Measurements from ENCODE around the gene RPS6KA2. TPM values are rescaled to one million over a fixed set of nuclear protein-coding genes. Genes with fewer than 3 reads are reported as not detected.
"Not testable (repeated sequence)": the region's sequence is repeated elsewhere in the genome, so short reads cannot be mapped to it uniquely, and the experiment has no call there.

RPS6KA2 gene
- total RNA-seq, 4 donors from 2014 or later: 22.7 to 55.9 (median 40.6) TPM

DNA sequence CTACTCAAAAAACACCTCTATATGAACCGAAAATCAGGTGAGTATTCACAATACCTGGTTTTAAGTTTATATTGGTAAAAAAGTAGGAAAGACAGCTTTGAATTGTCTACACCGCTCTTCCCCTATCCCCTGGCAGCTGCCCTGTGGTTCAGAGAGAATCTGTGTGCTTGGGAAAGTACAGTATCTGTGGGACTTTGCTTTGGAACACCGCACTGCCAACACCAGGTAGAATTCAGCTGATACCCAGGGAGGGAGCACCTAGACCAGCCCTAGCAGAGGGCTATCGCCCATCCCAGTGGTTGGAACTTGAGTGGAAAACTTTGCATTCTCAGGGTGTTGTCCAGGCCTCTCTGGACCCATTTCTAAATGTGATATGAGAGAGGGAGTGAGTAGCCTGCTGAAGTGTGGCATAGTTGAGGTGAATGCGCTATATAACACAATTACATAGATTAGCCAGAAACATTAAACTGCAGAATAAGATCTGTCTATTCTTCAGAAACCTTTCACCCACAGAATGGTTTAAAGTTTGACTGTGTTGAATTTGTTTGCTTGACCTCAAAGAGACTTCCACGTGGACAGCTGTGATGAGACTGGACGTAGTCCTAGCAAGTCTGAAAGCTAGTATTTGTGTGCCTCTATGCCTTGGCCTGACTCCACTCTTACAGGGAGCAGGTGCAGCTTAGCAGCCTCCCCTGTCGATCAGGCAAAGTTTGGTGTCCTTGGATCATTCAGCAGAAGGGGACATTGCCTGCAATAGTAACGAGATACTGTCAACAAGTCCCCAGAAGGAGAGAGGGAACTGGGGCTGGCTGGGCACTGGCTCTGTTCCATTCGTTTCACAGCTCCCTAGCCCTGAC, 232.8 kb downstream of the RPS6KA2 start:
- WGBS, 2 donors: 79 to 83% methylated on average over 10 of the region's 10 CpGs
- intact Hi-C loops (cut with DNase I; ENCODE audit: low total_unique reads): no loop called here

DNA sequence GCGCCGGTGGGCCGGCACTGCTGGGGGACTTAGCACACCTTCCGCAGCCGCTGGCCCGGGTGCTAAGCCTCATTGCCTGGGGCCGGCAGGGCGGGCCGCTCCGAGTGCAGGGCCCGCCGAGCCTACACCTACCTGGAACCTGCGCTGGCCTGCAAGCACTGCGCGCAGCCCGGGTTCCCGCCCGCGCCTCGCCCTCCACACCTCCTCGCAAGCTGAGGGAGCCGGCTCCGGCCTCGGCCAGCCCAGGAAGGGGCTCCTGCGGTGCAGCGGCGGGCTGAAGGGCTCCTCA, 233.6 kb downstream of the RPS6KA2 start:
- no peak overlapping the region for H3K4me3 ChIP-seq (ENCODE audit: low read depth, poor library complexity, severe bottlenecking)
- WGBS, 2 donors: 83 to 85% methylated on average over 18 to 25 of the region's 27 CpGs
- DNase-seq (ENCODE audit: low spot score in 2 of 2): no peak
- TF ChIP-seq, protein P1, sequence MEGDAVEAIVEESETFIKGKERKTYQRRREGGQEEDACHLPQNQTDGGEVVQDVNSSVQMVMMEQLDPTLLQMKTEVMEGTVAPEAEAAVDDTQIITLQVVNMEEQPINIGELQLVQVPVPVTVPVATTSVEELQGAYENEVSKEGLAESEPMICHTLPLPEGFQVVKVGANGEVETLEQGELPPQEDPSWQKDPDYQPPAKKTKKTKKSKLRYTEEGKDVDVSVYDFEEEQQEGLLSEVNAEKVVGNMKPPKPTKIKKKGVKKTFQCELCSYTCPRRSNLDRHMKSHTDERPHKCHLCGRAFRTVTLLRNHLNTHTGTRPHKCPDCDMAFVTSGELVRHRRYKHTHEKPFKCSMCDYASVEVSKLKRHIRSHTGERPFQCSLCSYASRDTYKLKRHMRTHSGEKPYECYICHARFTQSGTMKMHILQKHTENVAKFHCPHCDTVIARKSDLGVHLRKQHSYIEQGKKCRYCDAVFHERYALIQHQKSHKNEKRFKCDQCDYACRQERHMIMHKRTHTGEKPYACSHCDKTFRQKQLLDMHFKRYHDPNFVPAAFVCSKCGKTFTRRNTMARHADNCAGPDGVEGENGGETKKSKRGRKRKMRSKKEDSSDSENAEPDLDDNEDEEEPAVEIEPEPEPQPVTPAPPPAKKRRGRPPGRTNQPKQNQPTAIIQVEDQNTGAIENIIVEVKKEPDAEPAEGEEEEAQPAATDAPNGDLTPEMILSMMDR (IDR thresholded peaks at IDR 0.05): no peak
- TF ChIP-seq POLR2A (IDR thresholded peaks at IDR 0.05): no peak
- intact Hi-C loops (cut with DNase I; ENCODE audit: low total_unique reads): no loop called here

More for the DNA sequence above, 232.8 kb downstream of the RPS6KA2 start:
- TF ChIP-seq, protein P1 (IDR thresholded peaks at IDR 0.05): no peak
- no peak for TF ChIP-seq POLR2A (IDR thresholded peaks at IDR 0.05)
- no peak overlapping the region for H3K4me3 ChIP-seq (ENCODE audit: low read depth, poor library complexity, severe bottlenecking)
- no peak for DNase-seq (ENCODE audit: low spot score in 2 of 2)

DNA sequence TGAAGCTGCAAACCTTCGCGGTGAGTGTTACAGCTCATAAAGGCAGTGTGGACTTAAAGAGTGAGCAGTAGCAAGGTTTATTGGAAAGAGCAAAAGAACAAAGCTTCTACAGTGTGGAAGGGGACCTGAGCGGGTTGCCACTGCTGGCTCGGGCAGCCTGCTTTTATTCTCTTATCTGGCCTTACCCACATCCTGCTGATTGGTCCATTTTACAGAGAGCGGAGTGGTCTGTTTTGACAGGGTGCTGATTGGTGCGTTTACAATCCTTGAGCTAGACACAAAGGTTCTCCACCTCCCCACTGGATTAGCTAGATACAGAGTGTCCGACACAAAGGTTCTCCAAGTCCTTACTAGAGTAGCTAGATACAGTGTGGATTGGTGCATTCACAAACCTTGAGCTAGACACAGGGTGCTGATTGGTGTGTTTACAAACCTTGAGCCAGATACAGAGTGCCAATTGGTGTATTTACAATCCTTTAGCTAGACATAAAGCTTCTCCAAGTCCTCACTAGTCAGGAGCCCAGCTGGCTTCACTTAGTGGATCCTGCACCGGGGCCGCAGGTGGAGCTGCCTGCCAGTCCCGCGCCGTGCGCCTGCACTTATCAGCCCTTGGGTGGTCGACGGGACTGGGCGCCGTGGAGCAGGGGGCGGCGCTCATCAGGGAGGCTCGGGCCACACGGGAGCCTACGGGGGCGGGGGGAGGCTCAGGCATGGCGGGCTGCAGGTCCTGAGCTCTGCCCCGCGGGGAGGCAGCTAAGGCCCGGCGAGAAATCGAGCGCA, 234.1 kb downstream of the RPS6KA2 start:
- intact Hi-C loops (cut with DNase I; ENCODE audit: low total_unique reads); DNase-seq (ENCODE audit: low spot score in 2 of 2); H3K4me3 ChIP-seq (ENCODE audit: low read depth, poor library complexity, severe bottlenecking): not testable (repeated sequence)
- WGBS, 2 donors: 75 to 85% methylated on average over 23 to 30 of the region's 30 CpGs

DNA sequence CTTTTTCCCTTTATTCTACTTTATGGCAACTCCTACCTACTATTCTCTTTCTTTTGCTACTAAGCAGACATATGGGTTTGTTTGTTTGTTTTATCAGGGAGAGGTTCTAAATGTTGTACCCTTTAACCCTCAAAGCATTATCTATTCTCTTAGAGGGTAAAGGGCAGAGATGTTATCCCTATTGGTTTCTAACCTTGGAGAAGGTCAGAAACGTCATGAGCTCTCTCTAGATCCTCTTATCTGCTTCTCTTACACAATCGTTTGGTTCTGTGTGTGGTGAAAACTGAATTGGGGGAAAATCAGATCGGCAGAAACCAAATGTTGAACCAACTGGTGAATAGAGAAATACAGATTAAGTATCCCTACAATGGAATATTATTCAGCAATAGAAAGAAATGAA, 237.9 kb downstream of the RPS6KA2 start:
- H3K4me3 ChIP-seq (ENCODE audit: low read depth, poor library complexity, severe bottlenecking): no peak overlapping the region
- intact Hi-C loops (cut with DNase I; ENCODE audit: low total_unique reads): no loop called here
- DNase-seq (ENCODE audit: low spot score in 2 of 2): no peak
- no peak for TF ChIP-seq POLR2A (IDR thresholded peaks at IDR 0.05)
- 67 to 68% methylated on average over 3 of the region's 3 CpGs for WGBS, 2 donors

DNA sequence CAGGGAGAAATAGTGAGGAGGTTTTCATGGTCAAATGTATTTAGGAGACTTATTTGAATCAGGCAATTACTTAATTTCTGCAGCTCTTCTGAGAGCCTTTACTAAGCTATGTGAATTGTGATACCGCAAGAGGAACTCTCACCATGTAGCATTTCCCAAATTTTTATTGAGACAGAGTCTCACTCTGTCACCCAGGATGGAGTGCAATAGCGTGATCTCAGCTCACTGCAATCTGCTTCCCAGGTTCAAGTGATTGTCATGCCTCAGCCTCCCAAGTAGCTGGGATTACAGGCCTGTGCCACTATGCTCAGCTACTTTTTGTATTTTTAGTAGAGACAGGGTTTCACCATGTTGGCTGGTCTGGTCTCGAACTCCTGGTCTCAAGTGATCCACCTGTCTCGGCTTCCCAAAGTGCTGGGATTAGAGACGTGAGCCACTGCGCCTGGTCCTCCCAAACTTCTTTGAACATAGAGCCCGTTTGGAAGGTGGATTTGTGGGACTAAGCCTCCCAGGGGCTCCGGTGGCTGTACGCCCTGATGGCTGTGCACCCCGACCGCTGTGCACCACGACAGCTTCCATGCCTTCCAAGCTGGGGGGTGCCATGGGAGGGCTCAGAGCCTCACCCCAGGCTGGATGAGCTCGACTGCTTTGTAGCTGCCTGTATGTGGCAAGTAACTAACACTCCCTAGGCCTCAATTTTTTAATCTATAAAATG, 238.6 kb downstream of the RPS6KA2 start:
- H3K4me3 ChIP-seq (ENCODE audit: low read depth, poor library complexity, severe bottlenecking): no peak overlapping the region
- intact Hi-C loops (cut with DNase I; ENCODE audit: low total_unique reads): no loop called here
- TF ChIP-seq, protein P1 (IDR thresholded peaks at IDR 0.05): no peak
- TF ChIP-seq POLR2A (IDR thresholded peaks at IDR 0.05): no peak
- 95% methylated on average over 13 of the region's 13 CpGs for WGBS, 2 donors
- no peak for DNase-seq (ENCODE audit: low spot score in 2 of 2)

DNA sequence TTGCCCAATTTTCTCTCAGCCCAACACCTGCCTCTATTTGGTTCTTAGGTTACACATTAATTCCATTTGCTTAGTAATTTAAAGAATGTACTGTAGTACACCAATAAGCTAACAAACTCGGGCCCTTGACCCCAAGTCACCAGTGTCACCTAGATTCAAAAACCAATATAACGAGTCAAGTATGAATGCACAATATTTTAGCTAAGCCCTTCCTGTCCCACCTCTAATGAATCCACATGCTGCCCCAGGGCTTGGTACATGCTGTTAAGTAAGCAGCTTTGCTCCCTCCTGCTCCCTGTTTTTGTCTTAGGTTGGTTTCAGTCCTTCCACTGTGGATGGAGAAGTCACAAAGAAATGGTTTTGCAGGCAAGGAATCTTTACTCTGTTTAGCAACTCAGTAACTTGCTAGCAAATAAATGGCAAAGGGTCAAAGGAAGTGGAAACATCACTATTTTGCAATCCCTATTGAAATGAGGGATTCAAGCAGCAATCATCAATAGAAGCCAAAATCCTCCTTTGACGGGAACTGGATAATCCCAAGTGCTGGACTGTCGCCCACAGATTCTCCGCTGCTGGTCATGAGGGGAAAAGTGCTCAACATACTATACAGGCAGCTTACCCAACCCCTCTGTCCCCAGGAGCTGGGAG, 239.3 kb downstream of the RPS6KA2 start:
- WGBS, 2 donors: 80 to 81% methylated on average over 5 of the region's 5 CpGs
- TF ChIP-seq, protein P1 (IDR thresholded peaks at IDR 0.05): no peak
- TF ChIP-seq POLR2A (IDR thresholded peaks at IDR 0.05): no peak
- no peak for DNase-seq (ENCODE audit: low spot score in 2 of 2)
- H3K4me3 ChIP-seq (ENCODE audit: low read depth, poor library complexity, severe bottlenecking): no peak overlapping the region
- intact Hi-C loops (cut with DNase I; ENCODE audit: low total_unique reads): no loop called here

DNA sequence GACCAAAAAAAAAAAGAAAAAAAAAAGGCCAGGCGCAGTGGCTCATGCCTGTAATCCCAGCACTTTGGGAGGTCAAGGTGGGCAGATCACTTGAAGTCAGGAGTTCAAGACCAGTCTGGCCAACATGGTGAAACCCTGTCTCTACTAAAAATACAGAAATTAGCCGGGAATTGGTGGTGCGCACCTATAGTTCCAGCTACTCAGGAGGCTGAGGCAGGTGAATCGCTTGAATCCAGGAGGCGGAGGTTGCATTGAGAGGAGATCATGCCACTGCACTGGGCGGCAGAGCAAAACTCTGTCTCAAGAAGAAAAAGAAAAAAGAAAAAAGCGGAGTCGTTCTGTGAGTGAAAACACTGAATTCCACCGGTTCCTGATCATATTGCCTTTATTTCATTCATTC, 240.0 kb downstream of the RPS6KA2 start:
- 96% methylated on average over 9 of the region's 9 CpGs for WGBS, 2 donors
- intact Hi-C loops (cut with DNase I; ENCODE audit: low total_unique reads); DNase-seq (ENCODE audit: low spot score in 2 of 2): not testable (repeated sequence)

More for the DNA sequence above, 240.0 kb downstream of the RPS6KA2 start:
- H3K4me3 ChIP-seq (ENCODE audit: low read depth, poor library complexity, severe bottlenecking): not testable (repeated sequence)
